NCI-H2196 (cell line): ENCODE measurements around the gene PIPOX.

Experiments
- DNase-seq: peaks from one replicate; lab custom pipeline; 2025; ENCODE audit not compliant: unreplicated experiment; lab: John Stamatoyannopoulos, UW

Gene PIPOX

GRCh38 chr17:29094101-29094708, 51.3 kb downstream of the PIPOX start:
- no peak for DNase-seq

- no peak for DNase-seq
These were observed 52.5 kb downstream of the PIPOX start for GRCh38 chr17:29095439-29095838.

GRCh38 chr17:29096094-29096493, 53.2 kb downstream of the PIPOX start:
- no peak for DNase-seq

- DNase-seq: no peak
These were observed 56.6 kb downstream of the PIPOX start for GRCh38 chr17:29099527-29099926.

- no peak for DNase-seq
These were observed 57.4 kb downstream of the PIPOX start for GRCh38 chr17:29100296-29100695.

- no peak for DNase-seq
These were observed 59.1 kb downstream of the PIPOX start for GRCh38 chr17:29102046-29102445.

GRCh38 chr17:29102741-29103181, 59.8 kb downstream of the PIPOX start:
- DNase-seq: no peak

- no peak for DNase-seq
These were observed 60.4 kb downstream of the PIPOX start for GRCh38 chr17:29103341-29103740.
